DMS 273 (cell line): ENCODE measurements around the gene ARHGEF12.

Experiments
- DNase-seq: peaks from one replicate; lab custom pipeline; 2025; ENCODE audit not compliant: unreplicated experiment; lab: John Stamatoyannopoulos, UW

ARHGEF12 gene

GRCh38 chr11:120513436-120514315 lies 177.5 kb downstream of the ARHGEF12 start:
- DNase-seq = no peak

DNA sequence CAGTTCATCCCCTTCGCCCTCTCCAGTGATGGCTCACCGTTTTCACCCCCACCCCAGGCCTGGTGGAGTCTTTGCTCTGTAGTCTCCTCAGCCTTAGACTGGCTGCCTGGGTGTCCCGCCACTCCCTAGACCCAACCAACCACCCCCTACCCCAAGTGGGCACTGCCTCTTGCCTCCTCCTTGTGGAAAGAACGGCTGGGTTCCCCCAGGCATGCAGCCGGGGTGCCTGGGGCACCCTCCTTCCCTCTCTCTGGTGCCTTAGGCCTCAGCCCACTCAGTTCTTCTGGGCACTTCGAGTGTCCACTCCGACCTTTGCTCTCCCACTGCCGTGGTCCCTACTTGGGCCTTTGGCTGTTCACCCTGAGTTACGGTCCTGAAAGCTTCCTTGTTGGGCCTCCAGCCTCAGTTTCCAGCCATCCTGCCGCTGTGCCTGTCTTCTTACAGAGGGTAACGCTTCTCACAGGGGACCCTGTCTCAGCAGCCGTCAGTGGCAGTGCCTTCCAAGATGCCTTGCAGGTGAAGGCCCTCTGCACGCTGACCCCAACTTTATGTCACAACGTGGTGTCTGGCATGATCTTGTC lies 178.4 kb downstream of the ARHGEF12 start:
- DNase-seq = no peak

DNA sequence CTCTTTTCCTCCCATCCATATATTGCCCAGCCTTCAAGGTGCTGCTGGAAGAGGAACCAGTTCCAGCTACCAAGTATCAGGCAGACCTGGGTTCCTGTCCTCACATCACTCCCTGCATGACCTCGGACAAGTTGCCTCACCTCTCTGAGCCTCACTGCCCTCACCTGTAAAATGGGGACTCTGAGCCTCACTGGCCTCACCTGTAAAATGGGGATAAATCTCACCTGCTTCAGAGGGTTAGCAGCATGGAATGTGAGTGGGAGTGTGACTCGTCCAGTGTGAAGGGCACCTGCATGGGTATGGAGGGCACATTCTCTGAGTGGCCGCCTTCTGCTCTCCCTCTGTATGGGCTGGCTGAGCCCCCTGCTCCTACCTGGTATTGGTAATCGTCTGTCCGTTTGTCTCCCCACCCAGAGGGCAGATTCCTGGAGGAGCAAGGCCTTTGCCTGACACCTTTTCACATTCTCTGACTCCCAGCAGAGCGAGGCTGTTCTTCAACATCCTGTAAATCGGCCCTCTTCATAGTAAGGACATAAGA lies 179.0 kb downstream of the ARHGEF12 start:
- no peak for DNase-seq

DNA sequence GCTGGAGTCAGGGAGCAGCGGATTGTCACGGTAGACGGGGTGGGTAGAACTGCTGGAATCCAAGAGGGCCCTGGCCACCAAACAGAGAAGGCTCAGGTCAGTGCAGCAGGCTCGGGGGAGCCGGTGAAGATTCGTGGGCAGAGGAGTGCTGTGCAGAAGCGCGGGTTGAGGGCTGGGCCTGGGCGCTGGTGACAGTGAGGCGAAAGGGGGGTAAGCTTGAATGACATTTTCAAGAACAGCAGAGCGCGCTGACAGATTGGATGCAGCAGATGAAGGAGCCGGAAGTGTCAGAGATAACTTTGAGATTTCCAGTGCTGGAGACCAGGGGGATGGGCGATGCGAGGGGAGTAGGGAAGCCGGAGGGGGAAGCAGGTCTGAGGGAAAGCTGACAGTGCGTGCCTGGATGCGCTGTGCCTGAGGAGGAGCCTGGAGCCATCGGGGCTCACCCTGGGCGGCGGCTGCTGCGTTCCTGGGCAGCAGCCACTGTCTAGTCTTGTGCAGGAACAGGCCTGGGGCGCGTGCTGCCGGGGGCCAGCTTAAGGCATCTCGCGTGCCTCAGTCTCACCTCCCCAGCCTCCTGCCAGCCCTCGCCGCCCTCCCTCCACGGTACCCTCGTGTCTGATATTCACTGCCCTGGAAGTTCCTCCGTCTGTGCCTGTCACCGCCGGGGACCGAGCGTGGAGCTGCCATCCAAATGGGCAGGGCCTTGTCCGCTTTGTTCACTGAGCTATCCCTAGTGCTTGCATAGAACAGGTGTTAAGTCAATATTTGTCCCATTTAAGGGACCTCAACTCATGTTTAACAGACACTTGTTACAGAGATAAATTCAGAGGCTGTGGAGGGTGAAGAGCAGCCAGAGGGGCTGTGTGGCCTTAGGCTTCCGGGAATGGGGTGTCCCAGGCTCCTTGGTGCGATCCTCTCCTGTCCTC lies 180.5 kb downstream of the ARHGEF12 start:
- DNase-seq = no peak

- no peak for DNase-seq
Measured at GRCh38 chr11:120517390-120517761, 181.2 kb downstream of the ARHGEF12 start.

DNA sequence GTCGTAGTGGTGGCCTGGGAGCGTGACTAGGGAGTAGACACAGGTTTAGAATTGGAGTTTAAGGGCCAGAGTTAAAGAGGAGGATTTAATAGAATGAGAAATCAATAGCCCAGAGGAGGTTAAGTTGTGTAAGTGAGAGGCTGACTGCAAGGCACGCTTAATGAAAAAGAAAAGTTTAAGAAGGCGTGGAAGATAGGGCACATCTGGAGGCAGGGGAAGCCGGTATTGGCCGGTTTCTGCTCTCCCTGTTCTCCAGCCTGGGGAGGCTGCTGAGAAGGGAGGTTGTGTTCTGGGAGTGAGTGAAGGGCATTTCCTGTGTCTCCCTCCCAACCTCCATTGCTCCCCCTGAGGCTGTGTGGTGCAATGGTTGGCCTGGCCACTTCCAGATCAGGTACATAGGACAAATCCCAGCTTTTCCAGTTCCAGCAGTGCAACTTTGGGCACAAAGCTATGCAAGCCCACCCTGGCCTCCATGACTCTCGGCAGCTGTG lies 181.6 kb downstream of the ARHGEF12 start:
- no peak for DNase-seq

- no peak for DNase-seq
Measured at GRCh38 chr11:120518356-120518755, 182.1 kb downstream of the ARHGEF12 start.

DNA sequence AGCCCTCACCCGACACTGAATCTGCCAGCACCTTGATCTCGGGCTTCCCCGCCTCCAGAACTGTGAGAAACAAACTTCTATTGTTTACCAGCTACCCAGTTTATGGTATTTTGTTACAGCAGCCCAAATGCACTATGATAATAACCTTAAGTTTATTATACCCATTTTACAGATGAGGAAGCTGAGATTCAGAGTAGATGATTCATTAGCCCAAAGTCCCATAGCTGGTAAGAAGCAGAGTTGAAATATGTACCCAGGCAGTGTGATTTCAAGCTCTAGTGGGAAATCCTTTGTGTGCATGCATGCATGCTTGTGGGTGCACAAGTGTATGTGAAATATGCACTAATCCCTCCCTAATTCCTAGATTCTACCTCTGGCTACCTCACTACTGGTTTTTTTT lies 183.3 kb downstream of the ARHGEF12 start:
- no peak for DNase-seq

DNA sequence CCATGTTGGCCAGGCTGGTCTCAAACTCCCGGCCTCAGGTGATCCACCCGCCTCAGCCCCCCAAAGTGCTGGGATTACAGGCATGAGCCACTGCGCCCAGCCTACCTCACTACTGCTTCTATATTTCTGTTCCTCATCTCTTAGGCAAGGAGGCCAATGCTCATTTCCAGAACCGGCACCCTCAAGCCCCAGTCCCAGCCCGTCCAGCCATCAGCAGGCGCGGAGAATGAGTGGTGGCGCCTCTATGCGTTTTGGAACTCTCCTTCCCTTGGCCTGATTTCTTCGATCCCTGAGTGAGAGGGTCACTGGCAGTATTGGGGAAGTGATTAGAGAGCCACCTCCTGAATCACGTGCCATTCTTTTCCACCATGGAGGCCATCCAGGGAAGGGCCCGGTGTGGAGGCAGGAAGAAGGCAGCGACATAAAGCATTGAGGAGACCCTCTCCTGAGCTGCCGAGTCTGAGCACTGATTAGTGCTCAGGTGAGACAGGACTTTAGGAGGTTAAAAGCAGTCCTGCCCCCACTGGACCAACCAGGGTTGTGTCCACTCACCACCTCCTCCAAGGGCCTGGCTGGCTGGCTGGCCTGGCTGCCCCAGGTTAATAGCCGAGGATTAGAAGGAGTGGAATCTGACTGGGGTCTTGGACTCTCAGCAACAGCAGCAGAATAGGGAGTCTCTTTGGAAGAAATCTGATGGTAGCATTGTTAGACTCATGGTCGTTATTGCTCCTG lies 184.0 kb downstream of the ARHGEF12 start:
- DNase-seq = no peak

DNA sequence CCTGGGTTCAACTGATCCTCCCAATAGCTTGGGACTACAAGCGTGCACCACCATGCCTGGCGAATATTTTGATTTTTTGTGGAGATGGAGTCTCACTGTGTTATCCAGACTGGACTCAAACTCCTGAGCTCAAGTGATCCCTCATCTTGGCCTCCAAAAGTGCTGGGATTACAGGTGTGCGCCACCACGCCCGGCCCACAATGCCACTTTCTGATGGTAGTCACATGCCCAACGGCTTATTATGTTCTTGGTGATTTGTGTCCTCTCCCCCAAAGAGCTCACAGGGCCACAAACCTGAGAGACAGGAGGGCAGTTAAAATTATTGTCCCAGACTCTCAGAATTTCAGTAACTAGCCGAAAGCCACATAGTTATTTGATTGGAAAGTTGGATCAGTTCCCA lies 185.0 kb downstream of the ARHGEF12 start:
- no peak for DNase-seq

DNA sequence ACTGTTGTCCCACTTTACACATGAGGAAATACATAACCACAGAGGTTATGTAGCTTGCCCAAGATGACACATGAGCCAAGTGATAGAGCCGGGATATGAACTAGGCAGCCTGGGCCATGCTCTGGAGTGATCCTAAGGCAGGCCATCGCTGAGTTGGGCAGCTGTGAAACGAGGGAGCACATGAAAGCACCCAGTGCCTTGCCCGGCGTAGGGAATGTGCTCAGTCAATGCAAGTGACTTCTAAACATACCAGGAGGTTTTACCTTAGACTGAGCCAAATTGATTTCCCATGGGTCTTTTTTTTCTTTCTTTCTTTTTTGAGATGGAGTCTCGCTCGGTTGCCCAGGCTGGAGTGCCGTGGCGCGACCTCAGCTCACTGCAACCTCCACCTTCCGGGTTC lies 185.8 kb downstream of the ARHGEF12 start:
- DNase-seq = no peak

DNA sequence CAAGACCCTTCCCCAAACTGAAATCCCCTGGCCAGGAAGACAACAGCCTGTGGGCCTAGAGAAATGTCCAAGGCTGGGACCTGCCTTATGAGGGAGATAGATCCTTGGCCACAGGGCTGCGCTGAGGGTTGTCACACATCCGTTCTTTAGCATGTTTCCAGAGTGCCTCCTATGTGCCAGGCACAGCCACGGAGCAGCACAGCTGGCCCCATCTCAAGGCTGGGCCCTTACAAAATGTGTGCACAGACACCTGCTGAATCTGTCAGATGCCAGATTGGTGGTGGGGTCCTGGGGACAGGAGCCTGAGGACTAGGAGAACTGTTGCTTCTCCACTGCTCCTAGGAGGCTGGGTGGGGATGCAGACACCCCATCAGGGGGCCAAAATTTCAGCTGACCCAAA lies 186.5 kb downstream of the ARHGEF12 start:
- no peak for DNase-seq

DNA sequence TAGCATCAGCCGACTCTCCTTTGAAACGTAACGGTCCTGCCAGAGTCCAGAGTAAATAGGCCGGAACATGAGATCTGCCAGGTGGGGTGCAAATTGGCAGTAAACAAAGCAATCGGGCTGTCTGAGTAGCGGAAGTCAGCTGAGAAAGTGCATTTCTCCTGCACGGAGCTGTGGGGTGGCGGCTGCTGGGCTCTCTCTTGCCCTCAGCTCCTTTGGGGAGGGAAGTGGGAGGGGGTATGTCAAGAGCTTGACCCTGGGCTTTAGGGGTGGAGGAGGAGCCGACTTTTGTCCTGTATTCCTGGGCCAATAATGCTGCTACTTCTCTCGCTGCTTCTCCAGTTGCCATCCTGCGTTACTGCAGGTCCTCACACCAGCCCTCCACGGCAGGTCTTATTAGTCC lies 187.0 kb downstream of the ARHGEF12 start:
- DNase-seq = no peak

- no peak for DNase-seq
Measured at GRCh38 chr11:120524536-120525085, 188.4 kb downstream of the ARHGEF12 start.

DNA sequence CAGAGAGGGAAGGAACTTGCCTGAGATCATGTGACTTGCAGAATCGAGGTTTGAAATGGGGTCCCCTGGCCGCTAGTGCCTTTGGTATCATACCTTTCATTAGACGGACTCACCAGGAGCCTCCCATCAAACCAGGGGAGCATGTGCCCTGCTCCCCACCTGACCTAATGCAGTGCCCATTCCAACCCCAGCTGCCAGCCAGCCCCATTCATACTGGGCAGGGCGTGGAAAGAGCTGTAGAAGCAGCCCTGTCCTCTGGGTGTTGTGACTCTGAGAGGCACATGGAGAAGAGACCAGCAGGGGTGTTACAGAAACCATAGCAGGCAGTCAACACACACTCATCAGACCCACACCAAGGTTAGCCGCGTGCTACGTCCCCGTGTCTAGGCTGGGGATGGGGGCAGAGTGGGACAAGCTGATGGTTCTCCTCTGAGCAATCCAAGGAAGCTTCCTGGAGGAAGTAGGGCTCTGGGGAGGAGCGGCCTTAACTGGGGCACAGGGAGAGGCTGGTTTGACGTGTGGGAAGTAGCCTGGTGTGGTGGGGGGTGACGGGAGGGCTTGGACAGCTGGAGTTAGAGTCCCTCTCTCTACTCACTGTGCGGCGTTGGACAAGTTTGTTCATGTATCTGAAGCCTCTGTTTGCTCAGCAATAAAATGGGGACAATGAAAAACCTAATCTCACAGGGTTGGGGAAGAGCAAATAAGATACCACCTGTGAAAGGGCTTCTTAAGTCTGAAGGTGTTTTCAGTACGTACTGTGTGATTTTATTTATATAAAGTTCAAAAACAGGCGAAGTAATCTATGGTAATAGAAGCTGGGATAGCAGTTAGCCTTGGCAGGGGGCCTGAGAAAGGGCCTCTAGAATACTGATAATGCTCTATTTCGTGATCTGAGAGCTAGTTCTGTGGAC lies 189.3 kb downstream of the ARHGEF12 start:
- DNase-seq = no peak

- DNase-seq = no peak
Measured at GRCh38 chr11:120526241-120526640, 190.0 kb downstream of the ARHGEF12 start.

DNA sequence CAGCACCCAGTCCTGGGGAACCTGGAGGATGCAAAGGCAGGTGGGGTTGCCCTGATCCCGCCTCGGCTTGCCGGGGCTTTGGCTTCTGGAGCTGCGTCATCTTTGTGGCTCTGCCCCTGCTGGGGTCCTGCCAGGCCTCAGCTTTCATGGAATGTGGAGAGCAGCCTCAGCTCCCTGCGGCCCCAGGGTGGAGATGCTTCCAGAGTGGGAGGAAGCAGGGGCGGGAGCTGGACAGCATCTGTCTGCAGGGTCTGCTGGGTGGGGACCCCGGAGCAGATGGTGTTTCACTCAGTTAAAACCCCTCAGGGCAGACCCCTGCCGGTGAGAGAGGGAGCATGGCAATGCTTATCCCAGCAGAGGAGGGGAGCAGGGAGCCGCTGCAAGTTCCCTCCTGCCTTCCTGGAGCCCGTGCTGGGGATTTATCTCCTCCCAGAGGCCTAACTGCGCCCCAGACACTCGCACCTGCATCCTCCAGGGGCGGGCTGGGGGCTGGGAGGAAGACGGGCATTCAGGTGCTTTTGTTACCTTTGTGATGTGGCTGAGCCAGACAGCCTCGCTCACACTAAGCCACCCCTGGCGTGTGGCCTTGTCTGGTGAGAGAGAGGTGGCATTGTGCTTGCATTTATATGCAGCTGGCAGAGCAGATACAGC lies 191.0 kb downstream of the ARHGEF12 start:
- peak; percentile 14 for DNase-seq

GRCh38 chr11:120528749-120529148 lies 192.5 kb downstream of the ARHGEF12 start:
- DNase-seq = no peak

GRCh38 chr11:120529214-120529613 lies 193.0 kb downstream of the ARHGEF12 start:
- DNase-seq = no peak
